Stimulated activated naive CD8-positive, alpha-beta T cell treated with anti-CD3 and anti-CD28 coated beads, Interleukin-15, Interleukin-2, amounts not matched to agents 100 ng/mL and 50 ng/mL, for 24 hours (primary cell): ENCODE data around the gene ZG16.
"Not testable (repeated sequence)": the region's sequence is repeated elsewhere in the genome, so short reads cannot be mapped to it uniquely, and the experiment has no call there.

Experiments used
- H3K27ac Mint-ChIP-seq: one replicate; pipeline ENCODE4 v1.8.0; 2021; ENCODE audit warnings: mild to moderate bottlenecking, mixed read lengths
- H3K27me3 Mint-ChIP-seq: one replicate; pipeline ENCODE4 v1.8.0; 2021; ENCODE audit warnings: mixed read lengths
- H3K36me3 Mint-ChIP-seq: one replicate; pipeline ENCODE4 v1.8.0; 2021; ENCODE audit warnings: low read depth, mixed read lengths
- H3K4me1 Mint-ChIP-seq: one replicate; pipeline ENCODE4 v1.8.0; 2021; ENCODE audit warnings: low read depth, mixed read lengths
- H3K4me3 Mint-ChIP-seq: one replicate; pipeline ENCODE4 v1.8.0; 2021; ENCODE audit warnings: mild to moderate bottlenecking, mixed read lengths
- H3K9me3 Mint-ChIP-seq: one replicate; pipeline ENCODE4 v1.8.0; 2021; ENCODE audit warnings: mixed read lengths

Gene ZG16, protein sequence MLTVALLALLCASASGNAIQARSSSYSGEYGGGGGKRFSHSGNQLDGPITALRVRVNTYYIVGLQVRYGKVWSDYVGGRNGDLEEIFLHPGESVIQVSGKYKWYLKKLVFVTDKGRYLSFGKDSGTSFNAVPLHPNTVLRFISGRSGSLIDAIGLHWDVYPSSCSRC

DNA sequence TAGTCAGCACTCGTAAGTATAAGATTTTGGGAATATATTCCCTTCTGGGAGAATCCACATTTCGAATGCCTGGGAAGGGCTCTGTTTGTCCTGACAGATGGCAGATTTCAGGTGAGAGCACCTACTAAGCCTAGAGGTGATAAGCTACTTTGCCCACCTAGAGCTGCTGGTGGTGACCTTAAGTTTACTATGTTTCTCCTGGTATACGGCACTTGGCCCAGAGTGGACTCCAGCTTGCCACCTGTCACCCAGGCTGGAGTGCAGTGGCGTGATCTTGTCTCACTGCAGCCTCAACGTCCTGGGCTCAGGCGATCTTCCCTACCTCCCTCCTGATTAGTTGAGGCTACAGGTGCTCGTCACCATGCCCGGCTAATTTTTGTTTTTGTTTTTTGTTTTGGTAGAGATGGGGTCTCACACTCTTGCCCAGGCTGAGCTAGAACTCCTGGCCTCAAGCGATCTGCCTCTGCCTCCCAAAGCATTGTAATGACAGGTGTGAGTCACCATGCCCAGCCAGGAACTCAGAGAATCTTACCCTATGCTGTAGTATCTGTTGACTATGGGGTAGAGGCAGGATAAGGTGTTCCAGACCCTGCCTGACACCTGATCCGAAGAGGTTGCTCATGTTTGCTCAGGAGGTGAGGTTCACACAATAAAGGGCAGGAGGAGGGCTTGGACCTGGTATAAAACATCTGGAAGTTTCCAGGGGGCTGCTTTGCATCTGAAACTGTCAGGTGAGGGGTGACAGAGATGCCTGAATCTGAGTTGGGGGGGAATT lies at the start of gene ZG16:
Gene ZG16, plus strand, starts transcription at position 681 of the 775 bp plus-strand sequence. CDS start 1,011 bp downstream, outside the sequence.
- Mint-ChIP-seq H3K4me1 (peaks cover 6% of the 10 kb centered on the region), H3K4me3 (no peak within 1 kb of the TSS), H3K27me3 (no peaks in the 10 kb centered on the region), H3K9me3 (no peaks in the 10 kb centered on the region), H3K27ac (no peak within 1 kb of the TSS), H3K36me3 (no peaks in the 10 kb centered on the region)

DNA sequence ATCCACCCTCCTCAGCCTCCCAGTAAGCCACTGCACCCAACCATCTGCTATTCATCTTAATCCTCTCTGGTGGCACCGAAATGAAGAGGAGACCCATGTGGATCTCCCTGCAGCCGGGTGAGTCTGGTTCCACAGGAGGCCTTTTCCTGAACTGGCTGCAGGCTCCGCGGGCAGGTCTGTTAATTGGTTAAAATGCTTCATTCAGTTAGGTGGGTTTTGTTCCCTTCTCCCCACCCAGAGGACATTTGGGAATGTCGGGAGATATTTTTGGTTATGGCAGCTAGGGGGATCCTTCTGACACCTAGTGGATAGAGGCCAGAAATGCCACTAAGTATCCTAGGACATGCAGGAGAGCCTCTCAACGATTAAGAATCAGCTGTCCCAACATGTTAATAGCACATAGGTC lies 48.9 kb upstream of the ZG16 start:
- peaks cover 42% of the 10 kb centered on the region for H3K4me1 Mint-ChIP-seq
- no peaks in the 10 kb centered on the region for H3K9me3 Mint-ChIP-seq
- H3K27me3 Mint-ChIP-seq: no peaks in the 10 kb centered on the region
- peaks cover 4% of the 10 kb centered on the region for H3K36me3 Mint-ChIP-seq
- no peak overlapping the region for H3K27ac Mint-ChIP-seq
- H3K4me3 Mint-ChIP-seq: no peak overlapping the region

DNA sequence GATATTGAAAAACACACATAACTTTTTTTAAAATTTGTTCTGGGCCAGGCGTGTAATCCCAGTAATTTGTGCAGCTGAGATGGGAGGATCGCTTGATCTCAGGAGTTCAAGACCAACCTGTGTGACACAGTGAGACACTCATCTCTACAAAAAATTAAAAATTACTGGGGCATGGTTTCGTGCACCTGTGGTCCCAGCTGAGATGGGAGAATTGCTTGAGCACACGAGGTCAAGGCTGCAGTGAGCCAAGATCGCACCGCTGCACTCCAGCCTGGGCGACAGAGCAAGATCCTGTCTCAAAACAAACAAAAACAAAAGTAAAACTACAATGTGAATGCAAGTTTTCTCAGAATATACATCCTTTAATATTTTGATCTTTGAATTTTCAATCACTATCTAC lies 47.4 kb upstream of the ZG16 start:
- Mint-ChIP-seq H3K27ac (no peak overlapping the region), H3K4me1 (peaks cover 43% of the 10 kb centered on the region), H3K9me3 (no peaks in the 10 kb centered on the region), H3K27me3 (no peaks in the 10 kb centered on the region), H3K36me3 (peaks cover 4% of the 10 kb centered on the region), H3K4me3 (no peak overlapping the region)

DNA sequence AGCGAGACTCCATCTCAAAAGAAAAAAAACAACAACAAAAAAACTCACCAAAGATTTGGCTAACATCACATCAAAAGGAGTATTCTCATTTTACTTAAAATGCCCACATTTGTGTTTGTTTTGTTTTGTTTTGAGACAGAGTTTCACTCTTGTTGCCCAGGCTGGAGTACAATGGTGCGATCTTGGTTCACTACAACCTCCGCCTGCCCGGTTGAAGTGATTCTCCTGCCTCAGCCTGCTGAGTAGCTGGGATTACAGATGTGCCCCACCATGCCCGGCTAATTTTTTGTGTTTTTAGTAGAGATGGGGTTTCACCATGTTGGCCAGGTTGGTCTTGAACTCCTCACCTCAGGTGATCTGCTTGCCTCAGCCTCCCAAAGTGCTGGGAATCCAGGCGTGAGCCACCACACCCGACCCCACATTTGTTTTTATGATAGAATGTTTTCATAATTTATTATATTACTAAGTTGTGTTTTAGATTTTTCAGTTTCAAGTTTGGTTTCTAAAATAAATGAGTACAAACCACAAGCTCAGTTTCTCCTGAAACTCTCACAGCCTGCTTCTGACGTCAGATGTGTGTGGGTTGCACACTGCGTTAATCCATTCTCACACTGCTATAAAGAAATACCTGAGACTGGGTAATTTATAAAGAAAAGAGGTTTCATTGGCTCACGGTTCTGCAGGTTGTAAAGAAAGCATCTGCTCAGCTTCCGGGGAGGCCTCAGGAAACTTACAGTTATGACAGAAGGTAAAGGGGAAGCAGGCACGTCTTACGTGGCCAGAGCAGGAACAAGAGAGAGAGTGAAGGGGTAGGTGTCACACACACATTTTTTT lies 46.1 kb upstream of the ZG16 start:
- Mint-ChIP-seq H3K4me1 (peaks cover 53% of the 10 kb centered on the region), H3K4me3 (peak overlapping the region; percentile 54), H3K27ac (peak overlapping the region; percentile 91)
- not testable (repeated sequence) for H3K9me3 Mint-ChIP-seq, H3K27me3 Mint-ChIP-seq, H3K36me3 Mint-ChIP-seq

DNA sequence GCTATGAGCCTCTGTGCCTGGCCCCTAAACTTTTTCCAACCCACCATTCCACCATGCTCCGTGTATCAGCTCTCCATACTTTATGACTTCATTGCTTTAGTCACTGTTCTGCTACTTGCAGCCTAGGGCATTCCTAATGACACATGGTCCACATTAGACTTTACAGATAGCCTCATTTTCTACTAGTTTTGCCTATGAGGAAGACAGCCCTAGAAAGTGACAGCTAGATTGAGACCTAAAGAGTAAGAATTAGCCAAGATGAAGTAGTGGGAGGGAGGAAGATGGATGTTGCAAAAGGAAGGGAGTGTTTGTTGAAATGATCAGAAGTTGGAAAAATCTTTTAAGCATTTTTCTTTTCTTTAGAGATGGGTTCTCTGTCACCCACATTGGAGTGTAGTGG lies 43.3 kb upstream of the ZG16 start:
- H3K27ac Mint-ChIP-seq: no peak overlapping the region
- H3K4me1 Mint-ChIP-seq: peaks cover 73% of the 10 kb centered on the region
- H3K36me3 Mint-ChIP-seq: peaks cover 4% of the 10 kb centered on the region
- no peaks in the 10 kb centered on the region for H3K9me3 Mint-ChIP-seq
- H3K27me3 Mint-ChIP-seq: no peaks in the 10 kb centered on the region
- no peak overlapping the region for H3K4me3 Mint-ChIP-seq

DNA sequence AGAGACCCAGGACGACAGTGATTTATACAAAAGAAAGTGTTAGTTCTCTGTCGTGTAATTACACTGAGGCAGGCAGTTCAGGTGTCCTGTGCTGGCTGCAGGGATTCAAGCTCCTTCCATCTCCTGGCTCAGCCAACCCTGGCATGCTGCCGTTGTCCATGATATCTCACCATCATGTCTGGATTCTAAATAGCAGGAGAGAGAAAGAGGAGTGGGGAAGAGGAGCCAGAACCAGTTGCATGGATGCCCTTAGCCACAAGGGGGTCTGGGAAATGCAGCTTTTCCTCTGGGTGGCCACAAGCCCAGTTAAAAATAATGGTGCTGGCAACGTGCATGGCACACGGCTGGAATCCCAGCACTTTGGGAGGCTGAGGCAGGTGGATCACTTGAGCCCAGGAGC lies 41.9 kb upstream of the ZG16 start:
- Mint-ChIP-seq H3K4me1 (peaks cover 78% of the 10 kb centered on the region), H3K27me3 (no peaks in the 10 kb centered on the region), H3K9me3 (no peaks in the 10 kb centered on the region), H3K36me3 (peaks cover 4% of the 10 kb centered on the region), H3K27ac (no peak overlapping the region), H3K4me3 (no peak overlapping the region)

DNA sequence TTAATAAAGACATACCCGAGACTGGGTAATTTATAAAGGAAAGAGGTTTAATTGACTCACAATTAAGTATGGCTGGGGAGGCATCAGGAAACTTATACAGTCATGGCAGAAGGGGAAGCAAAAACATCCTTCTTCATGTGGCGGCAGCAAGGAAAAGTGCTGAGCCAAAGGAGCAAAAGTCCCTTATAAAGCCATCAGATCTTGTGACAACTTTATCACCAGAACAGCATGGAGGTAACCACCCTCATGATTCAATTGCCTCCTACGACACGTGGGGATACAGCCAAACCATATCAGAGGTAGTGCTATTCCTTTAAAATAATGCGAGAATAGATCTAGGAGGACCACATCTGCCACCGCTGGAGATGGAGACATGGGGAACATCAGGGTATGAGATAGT lies 41.3 kb upstream of the ZG16 start:
- H3K27me3 Mint-ChIP-seq: no peaks in the 10 kb centered on the region
- H3K4me1 Mint-ChIP-seq: peaks cover 81% of the 10 kb centered on the region
- H3K27ac Mint-ChIP-seq: no peak overlapping the region
- no peaks in the 10 kb centered on the region for H3K9me3 Mint-ChIP-seq
- H3K36me3 Mint-ChIP-seq: peaks cover 4% of the 10 kb centered on the region
- H3K4me3 Mint-ChIP-seq: no peak overlapping the region

DNA sequence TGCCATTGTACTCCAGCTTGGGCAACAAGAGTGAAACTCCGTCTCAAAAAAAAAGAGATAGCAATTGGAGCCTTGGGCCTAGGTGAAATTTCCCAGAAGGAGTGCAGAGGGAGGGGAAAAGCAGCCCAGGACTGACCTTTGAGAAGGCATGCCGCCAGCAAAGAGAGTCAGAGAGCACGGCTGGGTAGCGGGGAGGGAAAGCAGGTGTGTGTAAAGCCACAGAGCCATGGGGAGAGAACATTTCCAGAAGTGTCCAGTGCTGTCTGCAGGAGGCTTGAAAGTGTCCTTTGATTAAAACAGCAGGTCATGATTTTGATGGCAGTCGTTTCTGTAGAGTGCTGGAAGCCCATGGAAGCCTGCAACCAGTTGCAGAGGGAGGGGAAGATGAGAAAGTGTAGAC lies 40.3 kb upstream of the ZG16 start:
- H3K27me3 Mint-ChIP-seq: no peaks in the 10 kb centered on the region
- H3K36me3 Mint-ChIP-seq: peaks cover 5% of the 10 kb centered on the region
- H3K4me3 Mint-ChIP-seq: no peak overlapping the region
- H3K27ac Mint-ChIP-seq: no peak overlapping the region
- no peaks in the 10 kb centered on the region for H3K9me3 Mint-ChIP-seq
- H3K4me1 Mint-ChIP-seq: peaks cover 81% of the 10 kb centered on the region

DNA sequence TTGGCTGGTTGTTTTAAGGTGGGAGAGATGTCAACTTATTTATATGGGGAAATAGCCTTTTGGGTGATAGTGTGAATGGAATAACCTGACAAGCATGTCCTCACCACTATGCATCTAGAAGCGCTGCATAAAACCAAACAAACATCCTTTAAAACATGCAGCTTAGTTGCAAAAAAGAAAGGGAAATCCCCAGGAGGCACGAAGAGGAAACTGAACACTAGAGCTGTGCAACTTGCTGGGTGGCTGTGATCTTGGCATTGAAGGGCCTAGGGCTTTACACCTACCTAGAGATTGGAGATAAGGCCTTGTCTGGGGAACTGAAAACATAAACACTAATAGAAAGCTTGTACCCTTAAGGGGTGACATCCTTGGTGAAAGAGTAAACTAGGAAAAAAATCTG lies 39.5 kb upstream of the ZG16 start:
- Mint-ChIP-seq H3K27ac (peak overlapping the region; percentile 8), H3K36me3 (peaks cover 13% of the 10 kb centered on the region), H3K4me1 (peaks cover 81% of the 10 kb centered on the region), H3K4me3 (no peak overlapping the region), H3K9me3 (no peaks in the 10 kb centered on the region), H3K27me3 (no peaks in the 10 kb centered on the region)

DNA sequence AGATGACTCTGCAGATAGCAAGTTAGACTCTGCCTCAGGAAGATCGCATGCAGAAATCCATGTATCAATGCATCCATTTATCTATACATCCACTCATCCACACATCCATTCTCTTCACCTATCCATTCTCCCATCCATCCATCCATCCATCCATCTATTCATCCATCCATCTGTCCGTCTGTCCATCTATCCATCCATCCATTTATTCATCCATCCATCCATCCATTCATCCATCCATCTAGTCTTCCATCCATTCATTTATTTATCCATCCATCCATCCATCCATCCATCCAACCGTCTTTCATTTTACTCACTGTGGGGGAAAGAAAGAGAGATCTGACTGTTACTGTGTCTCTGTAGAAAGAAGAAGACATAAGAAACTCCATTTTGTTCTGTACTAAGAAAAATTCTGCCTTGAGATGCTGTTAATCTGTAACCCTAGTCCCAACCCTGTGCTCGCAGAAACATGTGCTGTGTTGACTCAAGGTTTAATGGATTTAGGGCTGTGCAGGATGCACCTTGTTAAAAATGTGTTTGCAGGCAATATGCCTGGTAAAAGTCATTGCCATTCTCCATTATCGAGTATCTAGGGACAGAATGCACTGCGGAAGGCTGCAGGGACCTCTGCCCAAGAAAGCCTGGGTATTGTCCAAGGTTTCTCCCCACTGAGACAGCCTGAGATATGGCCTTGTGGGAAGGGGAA lies 38.0 kb upstream of the ZG16 start:
- H3K9me3 Mint-ChIP-seq, H3K4me3 Mint-ChIP-seq, H3K27me3 Mint-ChIP-seq: not testable (repeated sequence)
- H3K27ac Mint-ChIP-seq: peak overlapping the region; percentile 32
- peaks cover 84% of the 10 kb centered on the region for H3K4me1 Mint-ChIP-seq
- peaks cover 22% of the 10 kb centered on the region for H3K36me3 Mint-ChIP-seq

DNA sequence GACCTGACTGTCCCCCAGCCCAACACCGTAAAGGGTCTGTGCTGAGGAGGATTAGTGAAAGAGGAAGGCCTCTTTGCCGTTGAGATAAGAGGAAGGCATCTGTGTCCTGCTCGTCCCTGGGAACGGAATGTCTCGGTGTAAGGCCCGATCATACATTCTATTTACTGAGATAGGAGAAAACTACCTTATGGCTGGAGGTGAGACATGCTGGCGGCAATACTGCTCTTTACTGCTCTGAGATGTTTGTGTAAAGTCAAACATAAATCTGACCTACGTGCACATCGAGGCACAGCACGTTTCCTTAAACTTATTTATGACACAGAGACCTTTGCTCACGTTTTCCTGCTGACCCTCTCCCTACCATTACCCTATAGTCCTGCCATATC lies 37.4 kb upstream of the ZG16 start:
- H3K4me3 Mint-ChIP-seq, H3K9me3 Mint-ChIP-seq, H3K27me3 Mint-ChIP-seq, H3K27ac Mint-ChIP-seq: not testable (repeated sequence)
- Mint-ChIP-seq H3K4me1 (peaks cover 89% of the 10 kb centered on the region), H3K36me3 (peaks cover 23% of the 10 kb centered on the region)

DNA sequence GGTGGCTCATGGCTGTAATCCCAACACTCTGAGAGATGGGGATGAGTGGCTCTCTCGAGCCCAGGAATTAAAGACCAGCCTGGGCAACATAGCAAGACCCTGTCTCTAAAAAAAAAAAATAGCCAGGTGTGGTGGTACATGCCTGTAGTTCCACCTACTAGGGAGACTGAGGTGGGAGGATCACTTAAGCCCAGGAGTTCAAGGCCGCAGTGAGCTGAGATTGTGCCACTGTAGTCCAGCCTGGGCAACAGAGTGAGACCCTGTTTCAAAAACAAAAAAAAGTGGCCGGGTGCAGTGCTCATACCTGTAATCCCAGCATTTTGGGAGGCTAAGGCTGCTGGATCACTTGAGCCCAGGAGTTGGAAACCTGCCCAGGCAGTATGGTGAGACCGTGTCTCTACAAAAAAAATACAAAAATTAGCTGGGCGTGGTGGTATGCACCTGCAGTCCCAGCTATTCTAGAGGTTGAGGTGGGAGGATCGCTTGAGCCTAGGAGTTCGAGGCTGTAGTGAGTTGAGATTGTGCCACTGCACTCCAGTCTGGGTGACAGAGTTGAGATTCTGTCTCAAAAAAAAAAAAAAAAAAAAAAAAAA lies 35.3 kb upstream of the ZG16 start:
- peaks cover 27% of the 10 kb centered on the region for H3K36me3 Mint-ChIP-seq
- H3K4me1 Mint-ChIP-seq: peaks cover 94% of the 10 kb centered on the region
- no peaks in the 10 kb centered on the region for H3K9me3 Mint-ChIP-seq
- peak overlapping the region; percentile 63 for H3K27ac Mint-ChIP-seq
- H3K4me3 Mint-ChIP-seq: peak overlapping the region; percentile 97
- no peaks in the 10 kb centered on the region for H3K27me3 Mint-ChIP-seq

DNA sequence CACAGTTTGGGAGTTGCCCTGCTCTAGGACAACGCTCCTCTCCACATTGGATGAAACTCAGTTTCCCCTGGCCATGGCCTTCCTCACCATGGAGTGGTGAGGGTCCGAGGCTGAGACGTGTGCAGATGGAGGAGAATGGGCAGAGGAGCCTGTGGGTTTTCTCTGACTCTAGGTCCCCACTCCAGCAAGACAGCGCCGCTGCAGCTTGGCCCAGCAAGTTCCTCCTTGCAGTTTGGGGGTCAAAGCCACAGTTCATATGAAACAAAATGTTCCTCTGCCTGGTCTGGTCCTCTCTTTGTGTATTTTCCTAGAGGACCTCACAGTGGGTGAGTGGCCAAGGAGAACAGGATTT lies 34.6 kb upstream of the ZG16 start:
- Mint-ChIP-seq H3K4me1 (peaks cover 90% of the 10 kb centered on the region), H3K27me3 (no peaks in the 10 kb centered on the region), H3K4me3 (peak overlapping the region; percentile 97), H3K36me3 (peaks cover 27% of the 10 kb centered on the region), H3K27ac (peak overlapping the region; percentile 65), H3K9me3 (no peaks in the 10 kb centered on the region)

DNA sequence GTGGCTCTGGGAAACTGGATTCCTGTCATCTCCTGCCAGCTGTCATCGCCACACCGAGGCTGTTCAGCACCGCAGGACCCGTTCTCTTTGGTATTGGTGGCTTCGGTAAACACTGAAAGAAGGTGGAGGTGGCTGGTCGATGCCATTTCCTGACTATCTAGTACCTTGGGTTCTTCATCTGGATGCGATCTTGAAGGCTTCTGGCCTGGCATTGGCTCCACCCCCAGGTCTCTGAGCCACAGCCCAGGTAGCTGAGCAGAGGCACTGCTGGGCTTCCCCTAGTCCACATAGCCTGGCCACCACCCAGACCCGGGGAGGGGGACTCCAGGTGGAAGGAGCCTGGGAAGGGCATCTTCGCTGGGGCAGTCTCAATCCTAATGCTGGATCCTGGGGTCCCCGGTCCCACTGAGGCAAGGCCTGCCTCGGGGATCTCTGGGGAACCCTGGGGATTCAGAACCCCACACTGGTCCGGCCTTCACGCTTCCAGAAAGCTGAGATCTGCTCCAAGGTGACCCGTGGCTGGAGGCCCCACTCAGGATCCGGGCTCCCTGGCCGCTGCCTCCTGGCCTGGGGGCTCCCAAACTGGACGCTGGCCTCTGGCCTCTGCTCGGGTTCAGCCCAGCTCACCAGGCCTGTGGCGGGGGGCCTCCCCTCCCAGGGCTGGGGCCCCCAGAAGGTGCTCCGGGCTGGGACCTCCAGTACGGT lies 34.1 kb upstream of the ZG16 start:
- peaks cover 87% of the 10 kb centered on the region for H3K4me1 Mint-ChIP-seq
- no peaks in the 10 kb centered on the region for H3K9me3 Mint-ChIP-seq

More for the DNA sequence above, 34.1 kb upstream of the ZG16 start:
- Mint-ChIP-seq H3K4me3 (peak overlapping the region; percentile 97), H3K36me3 (peaks cover 30% of the 10 kb centered on the region), H3K27me3 (no peaks in the 10 kb centered on the region), H3K27ac (peak overlapping the region; percentile 65)
